HL-60/S4 treated with phorbol 12-myristate 13-acetate at 8.2 ng/mL for 4 days and 3 days (cell line): ENCODE data around the gene ARHGDIB.

Experiments
- in situ Hi-C: fragments of 300-500 bp; cut with MboI; formaldehyde crosslinking; loops from 2 replicates; pipeline ENCODE4 v1.15.0; 2022; ENCODE audit warnings: low sequenced_read_pairs

The ARHGDIB gene

DNA sequence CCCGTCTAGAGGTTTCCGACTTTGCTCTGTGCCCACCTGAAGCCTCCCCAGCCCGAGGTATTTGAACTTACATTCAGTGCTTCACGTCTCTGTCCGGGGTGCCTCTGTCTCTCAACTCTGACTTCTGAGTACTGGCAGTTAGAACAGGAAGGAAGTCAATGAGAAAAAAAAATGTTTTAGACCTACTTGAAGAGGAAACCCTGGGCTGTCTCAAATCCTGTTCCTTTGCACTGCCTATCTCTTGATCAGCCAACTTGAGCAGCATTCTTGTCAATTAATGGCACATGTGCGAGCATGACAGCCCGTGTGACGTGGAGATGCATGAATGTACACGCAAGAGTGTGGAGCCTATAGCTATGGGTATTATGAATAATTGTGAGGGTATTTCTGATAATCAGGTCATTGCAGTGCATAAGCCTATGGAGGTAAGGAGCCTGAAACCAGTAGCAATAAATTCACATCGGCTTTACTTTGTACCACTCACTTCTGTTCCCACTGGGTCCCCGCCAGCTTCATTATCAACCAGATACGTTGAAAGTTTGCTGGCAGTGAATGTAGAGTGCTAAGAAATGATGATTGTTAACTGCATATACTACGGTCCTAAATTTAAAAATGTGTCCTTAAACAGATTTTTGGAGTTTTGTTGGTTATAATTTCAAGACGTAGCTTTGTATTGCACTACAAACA is at the start of gene ARHGDIB:
Gene ARHGDIB (minus strand): TSS at position 136 of the 687 bp plus-strand sequence. CDS start 10,889 bp downstream, outside the sequence.
- in situ Hi-C loops: loop anchor here (25.0 kb wide), 1 partner anchor 1774 kb away; the partner anchor contains the start of gene EMP1

DNA sequence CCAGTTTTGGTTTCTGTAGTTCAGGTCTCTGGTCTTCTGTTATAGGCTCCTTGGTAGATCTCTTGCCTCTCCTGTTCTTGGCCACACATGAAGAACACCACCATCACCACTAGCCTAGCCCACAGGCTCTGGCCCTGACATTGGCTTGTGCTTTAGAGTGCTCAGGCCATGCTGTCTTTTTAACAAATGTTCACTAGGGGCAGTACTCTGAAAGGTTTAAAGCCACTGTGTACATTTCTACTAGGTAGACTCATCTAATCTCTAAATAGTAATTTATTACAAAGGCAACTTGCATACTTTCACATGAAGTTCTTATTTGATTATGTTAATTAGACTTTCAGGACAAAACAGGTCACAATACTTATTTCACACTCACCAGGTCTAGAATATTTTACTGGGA is 49.8 kb upstream of the ARHGDIB start:
- in situ Hi-C loops: no loop called here

DNA sequence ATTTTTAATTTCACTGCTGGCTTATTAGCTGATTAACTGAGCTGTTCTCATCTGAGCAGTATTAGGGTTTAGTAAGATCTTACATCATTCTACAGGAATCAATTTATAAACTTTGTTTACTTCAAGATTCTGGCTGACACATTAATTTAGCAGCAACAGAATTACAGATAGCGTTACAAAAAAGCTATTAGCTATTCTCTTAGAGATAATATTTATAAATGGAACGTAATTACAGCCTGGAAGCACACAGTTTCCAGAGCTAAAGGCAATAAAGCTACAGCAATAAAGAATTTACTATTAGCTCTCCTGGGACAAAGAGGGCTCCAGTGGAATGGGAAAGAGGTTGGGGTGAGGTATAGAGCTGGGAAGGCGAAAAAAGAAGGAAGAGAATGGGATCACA is 46.1 kb upstream of the ARHGDIB start:
- in situ Hi-C loops: loop anchor here (10.0 kb wide), 1 partner anchor 163 kb away; the partner anchor contains the start of gene ART4

DNA sequence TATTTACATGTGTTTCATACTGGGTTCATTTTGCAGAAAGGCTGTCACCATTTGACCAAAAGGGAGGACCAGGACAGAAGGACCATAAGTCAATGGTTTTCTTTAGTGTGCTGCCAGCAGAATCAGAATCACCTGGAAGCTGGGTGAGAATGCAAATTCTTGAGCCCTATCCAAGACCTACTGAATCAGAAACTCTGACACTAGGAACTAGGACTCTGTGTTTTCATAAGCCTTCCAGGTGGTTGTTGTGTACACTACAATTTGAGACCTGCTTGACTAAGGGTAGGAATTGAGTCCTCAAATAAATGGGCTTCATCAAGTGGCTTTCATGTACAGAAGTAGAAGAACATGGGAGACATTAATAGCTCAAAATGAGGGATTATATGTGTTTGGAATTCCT is 43.7 kb upstream of the ARHGDIB start:
- in situ Hi-C loops: loop anchor here (10.0 kb wide), 1 partner anchor 160 kb away; the partner anchor contains the start of gene ART4

DNA sequence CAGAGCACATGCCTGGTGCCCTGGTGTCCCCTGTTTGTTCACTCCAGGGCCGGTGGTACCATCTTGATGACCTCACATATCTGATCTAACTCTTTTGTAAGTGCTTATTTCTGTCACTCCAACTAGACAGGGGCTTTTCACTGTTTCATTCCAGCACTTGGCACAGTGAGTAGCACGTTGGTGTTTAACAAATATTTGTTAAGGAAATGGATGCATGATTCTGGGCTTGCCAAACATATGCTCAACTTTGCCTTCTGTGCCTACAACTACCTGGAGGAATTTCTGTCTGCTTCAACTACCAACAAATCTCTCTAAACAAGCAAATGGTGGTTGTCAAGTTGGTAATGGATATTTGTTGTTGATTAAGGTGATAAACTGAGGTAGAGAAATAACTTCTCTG is 43.0 kb upstream of the ARHGDIB start:
- in situ Hi-C loops: loop anchor here (10.0 kb wide), 1 partner anchor 160 kb away; the partner anchor contains the start of gene ART4

DNA sequence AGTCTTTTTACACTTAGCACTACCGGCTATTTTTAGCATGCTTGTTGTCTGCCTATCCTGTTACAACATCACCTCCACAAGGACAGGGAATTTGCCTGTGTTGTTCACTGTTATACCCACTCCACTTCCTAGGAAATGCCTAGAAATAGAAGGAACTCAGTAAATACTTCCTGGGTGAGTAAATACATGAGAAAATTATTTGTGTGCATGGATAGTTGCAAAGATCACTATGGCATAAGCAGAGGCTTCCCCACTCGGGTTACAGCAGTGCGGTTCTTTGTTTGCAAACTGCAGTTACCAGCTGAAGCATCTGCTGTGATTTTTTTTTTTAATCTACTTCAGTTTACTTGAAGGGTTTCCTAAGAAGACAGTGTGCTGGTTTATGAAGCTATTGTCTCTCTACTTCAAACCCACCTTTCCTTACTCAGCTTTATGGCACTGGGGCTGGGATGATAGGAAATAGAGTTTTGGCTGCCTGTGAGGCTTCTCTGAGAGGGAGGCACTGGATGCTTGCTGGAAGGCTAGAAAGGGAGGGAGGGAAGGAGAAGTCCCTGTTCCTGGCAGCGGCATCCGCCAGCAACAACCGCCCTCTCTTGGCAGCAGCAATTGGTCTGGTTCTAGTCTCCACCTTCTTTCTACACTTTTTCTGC is 40.5 kb upstream of the ARHGDIB start:
- in situ Hi-C loops: loop anchor here (10.0 kb wide), 1 partner anchor 157 kb away; the partner anchor contains the start of gene ART4

DNA sequence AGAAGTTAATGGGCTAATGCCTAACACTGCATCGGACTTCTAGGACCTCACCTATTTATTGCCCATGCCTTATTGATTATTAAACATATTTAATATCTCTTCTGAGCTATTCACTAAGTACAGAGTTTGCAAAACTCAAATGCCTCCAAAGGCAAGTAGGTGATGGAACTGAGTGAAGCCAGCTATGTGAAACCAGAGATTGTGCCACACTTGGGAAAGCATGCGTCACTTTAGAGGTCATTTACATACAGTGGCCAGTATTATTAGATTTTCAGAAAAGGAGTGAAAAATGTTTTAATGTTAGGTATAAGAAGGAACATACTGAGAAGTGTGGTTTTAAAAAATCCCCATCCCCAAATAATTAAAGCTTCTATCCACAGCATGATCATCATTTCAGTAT is 39.2 kb upstream of the ARHGDIB start:
- in situ Hi-C loops: loop anchor here (10.0 kb wide), 1 partner anchor 156 kb away; the partner anchor contains the start of gene ART4

DNA sequence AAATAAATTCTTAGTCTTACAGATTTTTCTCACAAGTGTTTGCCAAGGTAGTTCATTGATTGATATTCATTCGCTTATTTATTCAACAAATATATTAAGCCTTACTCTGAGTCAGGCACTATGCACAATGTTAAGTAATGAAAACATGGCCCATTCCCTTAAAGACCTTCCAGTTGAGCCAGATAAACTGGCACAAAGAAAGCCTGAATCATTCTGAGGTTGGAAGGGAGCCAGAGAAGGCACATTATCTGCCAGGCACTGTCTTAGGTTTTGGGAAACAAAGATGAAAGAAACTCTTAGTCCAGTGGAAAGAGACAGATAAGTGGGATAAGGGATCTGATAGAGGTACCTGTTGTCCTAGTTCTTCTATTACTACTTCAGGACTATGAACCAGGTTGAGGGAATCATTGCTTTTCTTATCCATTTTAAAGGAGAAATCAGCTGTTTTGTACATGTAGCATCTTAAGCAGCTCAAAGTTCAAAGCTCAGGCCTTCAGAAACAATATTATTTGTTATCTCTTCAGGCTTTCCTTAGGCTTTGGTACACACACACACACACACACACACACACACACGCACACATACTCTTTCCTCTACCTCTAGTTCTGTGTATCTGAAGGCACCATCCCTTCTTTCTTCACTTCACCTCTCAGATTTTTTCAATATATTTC is 38.4 kb upstream of the ARHGDIB start:
- in situ Hi-C loops: loop anchor here (10.0 kb wide), 1 partner anchor 155 kb away; the partner anchor contains the start of gene ART4

DNA sequence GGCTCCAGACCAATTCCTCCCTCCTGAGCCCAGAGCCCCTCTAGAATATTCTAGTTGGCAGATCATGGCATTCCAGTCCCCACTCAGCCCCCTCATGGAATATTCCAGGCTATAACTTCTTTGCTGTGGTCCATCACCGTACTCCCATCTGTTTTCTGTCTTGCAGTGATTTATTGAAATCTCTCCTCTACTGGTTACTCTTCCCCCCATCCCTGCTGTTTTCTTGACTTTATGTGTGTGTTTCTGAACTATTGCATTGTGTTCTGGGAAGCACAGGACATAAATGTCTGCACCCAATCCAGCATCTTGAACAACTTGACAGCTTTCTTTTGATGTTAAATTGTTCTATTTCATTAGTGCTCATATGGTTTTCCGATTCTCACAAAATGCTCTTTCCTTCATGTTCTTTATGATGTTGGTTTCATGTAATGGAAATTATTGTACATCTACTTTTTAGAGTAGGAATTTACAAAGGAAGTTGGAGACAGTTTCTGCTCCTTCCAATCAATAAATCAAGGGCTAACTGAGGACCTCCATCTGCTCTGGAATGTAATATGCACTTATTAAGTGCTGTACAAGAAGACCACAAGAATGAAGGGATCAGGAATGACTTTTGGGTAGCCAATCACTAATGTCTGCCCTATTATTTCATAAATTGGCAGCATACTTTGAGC is 37.8 kb upstream of the ARHGDIB start:
- in situ Hi-C loops: no loop called here

DNA sequence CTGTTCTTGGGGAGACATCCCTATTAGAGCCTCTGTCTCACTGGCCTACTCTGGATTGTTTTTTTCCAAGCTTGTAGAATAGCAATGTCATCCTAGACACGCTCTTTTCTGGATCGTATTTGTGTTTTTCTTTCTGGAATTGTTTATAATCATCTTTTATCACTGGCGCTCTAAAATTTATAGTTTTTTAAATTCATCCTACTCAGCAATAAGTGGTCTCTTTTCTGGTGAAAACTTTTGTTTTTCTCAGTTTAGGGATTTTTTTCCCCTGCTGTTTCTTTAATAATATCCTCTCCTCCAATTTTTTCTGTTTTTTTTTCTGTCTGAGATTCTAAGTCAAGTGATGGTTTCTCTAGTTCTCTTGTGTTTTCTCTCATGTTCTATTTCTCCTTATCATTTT is 36.6 kb upstream of the ARHGDIB start:
- in situ Hi-C loops: no loop called here

DNA sequence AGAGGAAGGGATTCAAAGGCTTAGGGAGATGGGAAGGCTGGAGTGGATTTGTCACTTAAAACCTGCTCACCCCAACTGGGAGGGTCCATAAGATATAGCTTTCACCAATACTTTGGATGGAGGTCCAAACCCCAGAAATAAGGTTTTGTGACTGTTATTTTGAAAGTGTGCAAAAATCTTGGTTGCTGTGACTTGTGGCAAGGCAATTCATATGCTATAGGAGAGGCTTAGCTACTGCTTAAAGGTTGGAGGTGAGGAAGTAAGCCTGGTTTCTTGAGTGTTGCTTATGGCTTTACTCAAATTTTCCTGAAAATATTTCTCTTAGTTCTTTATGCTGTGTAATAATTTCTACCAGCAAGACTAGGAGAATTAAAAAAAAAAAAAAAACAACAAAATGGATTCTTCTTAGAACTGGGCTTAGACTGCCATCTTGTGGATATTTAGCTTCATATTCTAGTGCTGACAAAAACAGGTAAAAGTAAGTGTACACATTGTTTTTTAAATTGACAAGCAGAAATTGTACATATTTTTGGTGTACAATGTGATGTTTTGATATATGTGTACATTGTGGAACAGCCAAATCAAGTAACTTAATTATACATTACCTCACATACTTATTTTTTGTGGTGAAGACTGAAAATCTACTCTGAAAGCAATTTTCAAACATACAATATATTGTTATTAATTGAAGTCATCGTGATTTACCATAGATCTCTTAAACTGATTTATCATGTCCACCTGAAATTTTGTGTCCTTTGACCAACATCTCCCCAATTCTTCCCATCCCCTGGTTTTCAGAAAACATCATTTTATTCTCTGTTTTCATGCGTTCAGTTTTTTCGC is 34.4 kb upstream of the ARHGDIB start:
- in situ Hi-C loops: no loop called here

DNA sequence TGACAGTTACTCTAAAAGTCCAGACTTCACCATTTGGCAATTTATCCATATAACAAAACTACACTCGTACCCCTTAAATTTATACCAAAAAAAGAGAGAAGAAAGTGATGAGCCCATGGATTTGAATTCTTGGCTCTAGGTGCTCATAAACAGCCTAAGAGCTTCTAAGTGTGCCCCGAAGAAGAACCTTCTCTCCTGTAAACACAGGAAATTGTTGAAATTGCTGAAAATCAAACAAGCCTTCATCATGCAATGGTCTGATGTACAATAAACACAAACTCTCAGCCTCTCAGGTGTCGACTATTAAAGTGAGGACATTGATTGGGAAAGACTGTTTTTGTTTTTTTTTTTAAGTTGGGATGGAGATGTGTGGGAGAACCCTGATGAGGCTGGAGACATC is 33.2 kb upstream of the ARHGDIB start:
- in situ Hi-C loops: no loop called here

DNA sequence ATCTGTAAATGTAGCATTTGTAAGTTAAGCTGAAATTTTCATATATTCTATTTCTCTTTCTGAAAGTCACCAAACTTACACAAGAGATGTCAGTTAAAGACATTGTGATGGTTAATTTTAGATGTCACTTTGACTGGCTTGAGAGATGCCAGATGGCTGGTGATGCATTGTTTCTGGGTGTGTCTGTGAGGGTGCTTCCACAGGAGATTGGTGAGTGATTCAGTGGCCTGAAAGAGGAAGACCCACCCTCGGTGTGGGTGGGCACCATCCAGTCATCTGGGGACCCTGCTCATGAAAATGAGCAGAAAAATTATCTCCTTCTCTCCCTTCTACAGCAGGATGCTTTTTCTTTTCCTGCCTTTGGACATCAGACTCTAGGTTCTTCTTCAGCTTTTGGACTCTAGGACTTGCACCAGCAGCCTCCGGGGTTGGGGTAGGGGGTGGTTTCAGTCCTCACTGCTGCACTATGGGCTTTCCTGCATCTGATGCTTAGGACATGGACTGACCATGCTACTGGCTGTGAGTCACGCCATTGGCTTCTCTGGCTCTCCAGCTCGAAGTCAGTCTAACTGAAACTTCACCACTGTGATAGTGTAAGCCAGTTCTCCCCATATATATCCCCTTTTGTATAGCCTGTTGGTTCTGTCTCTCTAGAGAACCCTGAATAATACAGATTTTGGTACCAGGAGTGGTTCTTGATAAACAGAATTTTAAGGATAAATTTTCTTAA is 32.3 kb upstream of the ARHGDIB start:
- in situ Hi-C loops: no loop called here

DNA sequence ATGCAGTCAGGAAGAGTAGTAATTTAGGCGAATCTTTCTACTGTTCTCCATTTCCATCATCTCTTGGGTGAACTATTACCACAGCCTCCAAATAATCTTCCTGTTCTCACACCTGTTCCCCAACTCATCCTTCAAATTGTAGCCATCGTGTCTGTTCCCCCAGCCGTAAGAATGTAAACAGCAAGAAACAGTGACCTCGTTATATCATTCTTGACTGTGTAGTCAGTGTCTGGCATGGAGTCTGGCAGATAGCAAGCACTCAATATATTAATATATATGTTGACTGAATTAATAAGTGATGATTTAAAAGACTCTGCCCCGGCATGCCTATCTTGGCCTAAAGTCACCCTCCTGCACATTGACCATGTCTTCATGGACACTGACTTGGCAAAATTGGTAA is 31.7 kb upstream of the ARHGDIB start:
- in situ Hi-C loops: no loop called here

DNA sequence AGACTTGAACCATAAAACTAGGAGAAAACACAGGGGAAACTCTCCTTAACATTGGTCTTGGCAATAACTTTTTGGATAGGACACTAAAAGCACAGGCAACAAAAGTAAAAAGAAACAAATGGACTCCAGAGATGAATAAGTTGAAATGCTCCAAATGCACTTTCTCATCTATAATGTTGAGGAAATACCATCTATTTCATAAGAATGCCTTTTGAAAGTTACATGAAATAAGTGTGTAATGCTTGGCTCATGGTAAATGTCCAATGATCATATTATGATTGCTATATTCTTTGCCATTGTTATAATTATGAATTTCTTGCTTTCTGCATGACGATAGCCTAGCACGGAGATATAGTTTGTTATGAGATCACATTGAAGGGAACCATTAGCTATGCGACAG is 31.3 kb upstream of the ARHGDIB start:
- in situ Hi-C loops: no loop called here

DNA sequence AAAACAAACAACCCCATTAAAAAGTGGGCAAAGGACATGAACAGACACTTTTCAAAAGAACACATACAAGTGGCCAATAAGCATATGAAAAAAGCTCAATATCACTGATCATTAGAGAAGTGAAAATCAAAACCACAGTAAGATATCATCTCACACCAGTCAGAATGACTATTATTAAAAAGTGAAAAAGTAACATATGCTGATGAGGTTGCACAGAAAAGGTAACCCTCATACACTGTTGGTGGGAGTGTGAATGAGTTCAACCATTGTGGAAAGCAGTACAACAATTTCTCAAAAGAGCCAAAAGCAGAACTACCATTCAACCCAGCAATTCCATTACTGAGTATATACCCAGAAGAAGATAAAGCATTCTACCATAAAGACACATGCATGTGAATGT is 29.7 kb upstream of the ARHGDIB start:
- in situ Hi-C loops: no loop called here

DNA sequence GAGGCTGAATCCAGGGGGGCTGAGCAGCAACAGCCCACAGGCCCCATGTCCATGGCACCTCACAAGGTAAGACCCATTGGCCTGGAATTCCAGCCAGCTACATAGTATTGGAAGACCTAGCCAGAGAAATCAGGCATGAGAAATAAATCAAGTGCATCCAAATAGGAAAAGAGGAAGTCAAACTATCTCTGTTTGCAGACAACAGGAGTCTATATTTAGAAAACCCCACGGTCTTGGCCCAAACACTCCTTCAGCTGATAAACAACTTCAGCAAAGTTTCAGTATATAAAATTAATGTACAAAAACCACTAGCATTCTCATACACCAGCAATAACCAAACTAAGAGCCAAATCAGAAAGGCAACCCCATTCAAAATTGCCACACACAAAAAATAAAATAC is 28.4 kb upstream of the ARHGDIB start:
- in situ Hi-C loops: no loop called here

DNA sequence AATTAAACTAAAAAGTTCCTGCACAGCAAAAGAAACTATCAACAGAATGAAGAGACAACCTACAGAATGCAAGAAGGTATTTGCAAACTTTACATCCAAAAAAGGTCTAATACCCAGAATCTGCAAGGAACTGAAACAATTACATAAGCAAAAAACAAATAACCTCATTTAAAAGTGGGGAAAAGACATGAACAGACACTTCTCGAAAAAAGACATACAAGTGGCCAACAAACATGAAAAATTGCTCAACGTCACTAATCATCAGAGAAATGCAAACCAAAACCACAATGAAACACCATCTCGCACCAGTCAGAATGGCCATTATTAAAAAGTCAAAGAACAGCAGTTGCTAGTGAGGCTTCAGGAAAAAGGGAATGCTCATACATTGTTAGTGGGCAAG is 26.6 kb upstream of the ARHGDIB start:
- in situ Hi-C loops: no loop called here

DNA sequence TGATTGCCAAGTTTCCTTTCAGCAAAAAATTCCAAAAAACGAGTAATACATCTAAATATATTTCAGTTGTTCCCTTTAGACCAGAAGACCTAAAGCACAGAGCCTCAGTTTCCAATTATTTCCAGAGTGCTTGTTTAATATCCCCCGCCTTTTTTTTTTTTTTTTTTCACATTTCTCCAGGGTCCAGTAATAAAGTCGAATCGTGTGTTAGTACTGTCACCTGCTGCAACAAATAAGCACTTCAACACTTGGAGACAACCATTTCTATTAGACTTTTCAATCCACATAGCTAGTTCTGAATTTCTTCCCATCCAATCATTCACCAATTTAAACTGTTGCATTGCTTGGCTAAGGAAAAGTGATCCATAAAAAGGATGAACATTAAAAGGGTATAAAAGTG is 25.0 kb upstream of the ARHGDIB start:
- in situ Hi-C loops: no loop called here
